HK-2 (cell line): ENCODE data around the gene PDE6C.

Source experiments
- DNase-seq: peaks from one replicate; pipeline ENCODE4 v3.0.0-alpha.2; 2018; ENCODE audit not compliant: unreplicated experiment

PDE6C gene

DNA sequence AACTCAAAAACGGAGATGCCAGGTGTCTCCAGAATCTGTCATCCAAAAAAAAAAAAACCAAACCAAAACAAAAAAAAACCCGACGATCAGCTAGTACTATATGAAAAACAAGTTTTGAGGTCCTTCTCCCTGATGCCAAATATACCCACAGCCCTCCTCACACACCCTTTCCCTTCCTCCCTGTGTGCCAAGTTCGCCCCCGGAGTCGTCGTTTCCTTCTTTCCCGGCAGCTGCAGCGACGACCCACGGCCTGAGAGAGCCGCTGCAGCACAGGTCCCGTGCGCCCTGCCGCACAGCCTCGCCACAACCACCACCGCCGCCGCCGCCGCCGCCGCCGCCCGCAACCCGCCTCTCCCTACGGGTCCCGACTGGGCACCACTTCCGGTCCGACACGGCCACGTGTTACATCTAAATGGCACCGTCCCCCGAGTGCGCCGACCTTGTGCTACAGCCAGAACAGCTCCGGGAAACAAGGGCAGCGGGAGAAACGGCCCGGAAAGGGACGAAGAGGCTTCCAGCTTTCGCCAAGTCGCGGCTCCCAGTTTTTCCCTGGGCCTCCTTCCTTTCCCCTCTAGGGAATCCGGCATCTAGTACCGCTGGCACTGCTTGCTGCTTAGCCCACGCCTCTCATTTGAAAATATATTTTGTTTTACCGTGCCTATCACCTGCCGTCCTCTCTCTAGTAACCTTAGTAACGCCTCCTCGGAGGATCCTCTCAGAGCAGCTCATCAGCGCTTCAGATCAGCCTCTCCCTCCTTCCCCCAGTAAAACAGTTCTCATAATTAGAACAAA, 90.1 kb downstream of the PDE6C start, which contains the start of gene FRA10AC1:
Gene FRA10AC1 (minus strand): TSS at position 383 of the 792 bp plus-strand sequence. CDS start 2,486 bp downstream, outside the sequence.
- DNase-seq = peak; percentile 97

GRCh38 chr10:93703066-93703465, 90.7 kb downstream of the PDE6C start:
- DNase-seq = no peak

- DNase-seq = no peak
Observed at GRCh38 chr10:93703841-93704240, 91.5 kb downstream of the PDE6C start.

GRCh38 chr10:93704451-93704850, 92.1 kb downstream of the PDE6C start:
- DNase-seq = no peak

GRCh38 chr10:93707623-93708022, 95.3 kb downstream of the PDE6C start:
- no peak for DNase-seq

- DNase-seq = no peak
Observed at GRCh38 chr10:93710333-93710909, 98.1 kb downstream of the PDE6C start.

- no peak for DNase-seq
Observed at GRCh38 chr10:93711891-93712290, 99.6 kb downstream of the PDE6C start.

GRCh38 chr10:93712593-93712992, 100.3 kb downstream of the PDE6C start:
- DNase-seq = no peak

DNA sequence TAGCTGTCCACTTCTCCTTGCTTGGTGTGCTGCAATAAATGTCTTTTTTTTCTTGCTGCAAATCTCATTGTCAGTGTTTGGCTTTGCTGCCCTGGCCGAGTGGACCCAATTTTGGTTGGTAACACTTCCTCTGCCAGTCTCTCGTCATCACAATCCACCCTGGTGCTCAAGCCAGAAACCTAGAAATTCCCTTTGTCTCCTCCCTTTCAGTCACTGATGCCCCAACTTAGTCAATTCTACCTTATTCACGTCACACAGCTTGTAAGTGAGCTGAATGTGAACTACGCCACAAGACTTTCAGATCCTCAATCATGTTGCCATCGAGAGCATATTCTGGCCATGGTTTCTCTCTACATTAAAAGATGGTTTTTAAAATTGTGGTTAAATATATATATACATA, 103.0 kb downstream of the PDE6C start:
- no peak for DNase-seq
